Measurements from ENCODE around the gene DHRS7C.

DNA sequence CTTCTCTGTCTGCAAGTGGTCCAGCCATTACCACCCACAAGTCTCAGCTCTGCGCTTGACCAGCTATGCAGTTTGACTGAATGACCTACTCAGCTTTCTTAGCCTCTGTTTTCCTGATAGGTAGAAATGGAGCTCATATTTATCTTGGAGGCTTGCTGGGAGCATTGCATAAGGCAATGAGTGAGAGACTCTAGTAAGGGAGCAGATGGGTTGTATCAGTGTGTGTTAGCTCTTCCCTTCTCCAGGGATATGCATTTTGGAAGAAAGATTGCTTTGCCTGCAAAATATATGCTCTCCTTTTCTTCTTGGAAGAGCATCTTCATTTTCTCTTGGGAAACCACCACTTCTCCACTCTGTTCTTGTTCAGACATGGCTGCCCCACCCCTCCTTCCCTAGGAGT lies 26.1 kb downstream of the DHRS7C start:
- TF ChIP-seq CTCF (IDR thresholded peaks at IDR 0.05) (no peak), POLR2A (IDR thresholded peaks at IDR 0.05) (no peak)

Data from adrenal gland (tissue), 5 donors.